DND-41 (cell line): Measurements from ENCODE around the gene PRF1.
"Not testable (repeated sequence)": the region's sequence is repeated elsewhere in the genome, so short reads cannot be mapped to it uniquely, and the experiment has no call there.

ENCODE experiments used
- CTCF ChIP-seq: IDR thresholded peaks from 2 replicates; pipeline ENCODE4 v1.5.1; 2012; ENCODE audit warnings: borderline replicate concordance, low read length, moderate library complexity, mild to moderate bottlenecking; ENCODE audit not compliant: poor library complexity, severe bottlenecking; ENCODE audit errors: extremely low read depth
- EZH2 ChIP-seq: IDR thresholded peaks from 3 replicates; pipeline ENCODE4 v1.6.1; 2012; ENCODE audit warnings: borderline replicate concordance, low read depth, mild to moderate bottlenecking, moderate library complexity, low read length, inconsistent platforms; ENCODE audit not compliant: severe bottlenecking

DNA sequence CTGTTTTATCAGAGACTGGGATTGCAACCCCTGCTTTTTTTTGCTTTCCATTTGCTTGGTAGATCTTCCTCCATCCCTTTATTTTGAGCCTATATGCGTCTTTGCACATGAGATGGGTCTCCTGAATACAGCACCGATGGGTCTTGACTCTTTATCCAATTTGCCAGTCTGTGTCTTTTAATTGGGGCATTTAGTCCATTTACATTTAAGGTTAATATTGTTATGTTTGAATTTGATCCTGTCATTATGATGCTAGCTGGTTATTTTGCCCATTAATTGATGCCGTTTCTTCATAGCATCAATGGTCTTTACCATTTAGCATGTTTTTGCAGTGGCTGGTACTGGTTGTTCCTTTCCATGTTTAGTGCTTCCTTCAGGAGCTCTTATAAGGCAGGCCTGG lies 40.7 kb upstream of the PRF1 start:
- TF ChIP-seq CTCF, EZH2: not testable (repeated sequence)
